ENCODE measurements around the gene CAVIN4.

Gene CAVIN4

DNA sequence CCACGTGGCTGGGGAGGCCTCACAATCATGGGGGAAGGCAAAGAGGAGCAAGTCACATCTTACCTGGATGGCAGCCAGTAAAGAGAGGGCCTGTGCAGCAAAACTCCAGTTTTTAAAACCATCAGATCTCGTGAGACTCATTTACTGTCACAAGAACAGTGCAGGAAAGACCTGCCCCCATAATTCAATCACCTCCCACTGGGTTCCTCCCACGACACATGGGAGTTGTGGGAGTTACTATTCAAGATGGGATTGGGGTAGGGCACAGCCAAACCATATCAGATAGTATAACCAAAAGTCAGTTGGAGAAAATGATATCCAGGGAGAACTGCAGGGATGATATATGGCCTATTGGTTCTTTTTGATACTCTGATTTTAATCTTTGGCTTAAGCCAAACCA is 10.0 kb upstream of the CAVIN4 start:
- no peak overlapping the region for H3K23ac ChIP-seq (ENCODE audit: low read length)
- H3K79me1 ChIP-seq (ENCODE audit: low read length) = no peaks in the 10 kb centered on the region
- H3K4me2 ChIP-seq (ENCODE audit: low read length) = no peak overlapping the region
- H3K27ac ChIP-seq (ENCODE audit: low read depth, low read length) = no peak overlapping the region
- H3K27me3 ChIP-seq (ENCODE audit: insufficient read depth, low read length) = no peaks in the 10 kb centered on the region
- H4K8ac ChIP-seq (ENCODE audit: low read depth, low read length) = no peak overlapping the region
- H3K4ac ChIP-seq (ENCODE audit: low read depth, low read length) = no peak overlapping the region
- no peak overlapping the region for H3K14ac ChIP-seq (ENCODE audit: low read length)
- H2AK5ac ChIP-seq (ENCODE audit: low read length) = no peak overlapping the region
- no peak overlapping the region for H2BK5ac ChIP-seq (ENCODE audit: low read depth, low read length, poor library complexity)
- no peaks in the 10 kb centered on the region for H3K4me1 ChIP-seq (ENCODE audit: control insufficient read depth in 1 of 2, insufficient read depth in 2 of 2, low read length in 2 of 2)
- H4K12ac ChIP-seq (ENCODE audit: low read depth, low read length) = no peak overlapping the region
- no peak overlapping the region for H2BK12ac ChIP-seq (ENCODE audit: low read length)
- no peak for DNase-seq
- H2BK120ac ChIP-seq (ENCODE audit: insufficient read depth, low read length, poor library complexity) = no peak overlapping the region
- no peak overlapping the region for H4K91ac ChIP-seq (ENCODE audit: low read depth, low read length)
- H3K79me2 ChIP-seq (ENCODE audit: control insufficient read depth, insufficient read depth, low read length, poor library complexity) = no peaks in the 10 kb centered on the region
- H2AFZ ChIP-seq (ENCODE audit: insufficient read depth, low read length, poor library complexity) = no peak overlapping the region
- WGBS (ENCODE audit: extremely low coverage, insufficient coverage, insufficient read length) = no CpG with 5 or more reads among the region's 3 CpGs
- peaks cover 0 to 2% of the 10 kb centered on the region in 2 experiments for H3K36me3 ChIP-seq (ENCODE audit: control insufficient read depth in 1 of 2, insufficient read depth in 2 of 2, low read length in 2 of 2)
- no peaks in the 10 kb centered on the region for H3K9me3 ChIP-seq (ENCODE audit: insufficient read depth, low read depth, low read length)
- no peak overlapping the region for H3K4me3 ChIP-seq (ENCODE audit: low read depth, low read length)
- H3K18ac ChIP-seq (ENCODE audit: low read length) = no peak overlapping the region
- no peak overlapping the region for H3K9ac ChIP-seq (ENCODE audit: low read length)

DNA sequence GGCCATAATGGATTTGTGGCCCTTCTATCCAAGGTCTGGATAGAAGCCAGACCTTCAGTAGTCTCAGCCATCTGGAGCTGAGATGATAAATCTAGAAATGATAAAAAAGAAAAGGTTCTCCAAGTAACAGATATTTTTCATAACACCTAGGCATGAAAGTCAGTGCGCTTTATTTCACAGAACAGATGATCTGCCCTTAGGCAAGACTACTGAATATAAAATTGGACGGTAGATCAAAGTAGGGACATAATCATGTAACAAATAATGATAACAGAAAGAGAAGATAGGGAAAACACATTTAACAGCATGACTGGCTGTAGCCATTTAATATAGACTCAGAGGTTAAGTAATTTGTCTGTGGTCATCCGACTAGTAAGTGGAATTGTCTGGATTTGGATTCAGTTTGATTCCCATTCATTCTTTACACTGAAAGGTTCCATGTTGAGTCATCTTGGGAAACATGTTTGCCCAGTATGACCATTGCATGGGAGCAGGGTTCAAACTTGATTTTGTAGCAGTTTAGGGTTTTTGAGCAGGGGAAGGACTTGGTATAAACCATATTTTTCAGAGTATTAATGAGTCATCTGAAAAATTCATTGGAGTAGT is 4.1 kb upstream of the CAVIN4 start:
- Histone ChIP-seq H3K79me2 (ENCODE audit: control insufficient read depth, insufficient read depth, low read length, poor library complexity) (no peaks in the 10 kb centered on the region), H3K4me2 (ENCODE audit: low read length) (no peak overlapping the region), H3K9ac (ENCODE audit: low read length) (no peak overlapping the region), H3K18ac (ENCODE audit: low read length) (no peak overlapping the region), H3K23ac (ENCODE audit: low read length) (no peak overlapping the region), H3K4me3 (ENCODE audit: low read depth, low read length) (no peak overlapping the region), H4K12ac (ENCODE audit: low read depth, low read length) (no peak overlapping the region), H3K79me1 (ENCODE audit: low read length) (no peaks in the 10 kb centered on the region), H2BK5ac (ENCODE audit: low read depth, low read length, poor library complexity) (no peak overlapping the region), H2BK12ac (ENCODE audit: low read length) (no peak overlapping the region), H3K4ac (ENCODE audit: low read depth, low read length) (no peak overlapping the region), H3K36me3 (ENCODE audit: control insufficient read depth in 1 of 2, insufficient read depth in 2 of 2, low read length in 2 of 2) (peaks cover 2 to 3% of the 10 kb centered on the region in 2 experiments), H3K9me3 (ENCODE audit: insufficient read depth, low read depth, low read length) (no peaks in the 10 kb centered on the region), H3K14ac (ENCODE audit: low read length) (no peak overlapping the region), H2AFZ (ENCODE audit: insufficient read depth, low read length, poor library complexity) (no peak overlapping the region), H3K27ac (ENCODE audit: low read depth, low read length) (no peak overlapping the region), H3K27me3 (ENCODE audit: insufficient read depth, low read length) (no peaks in the 10 kb centered on the region), H3K4me1 (ENCODE audit: control insufficient read depth in 1 of 2, insufficient read depth in 2 of 2, low read length in 2 of 2) (no peaks in the 10 kb centered on the region), H4K91ac (ENCODE audit: low read depth, low read length) (no peak overlapping the region), H2AK5ac (ENCODE audit: low read length) (no peak overlapping the region), H2BK120ac (ENCODE audit: insufficient read depth, low read length, poor library complexity) (no peak overlapping the region), H4K8ac (ENCODE audit: low read depth, low read length) (no peak overlapping the region)
- whole genome bisulfite sequencing (ENCODE audit: extremely low coverage, insufficient coverage, insufficient read length) = no CpG with 5 or more reads among the region's 3 CpGs
- DNase-seq = peak in 1 of 2 donors; percentile 17

DNA sequence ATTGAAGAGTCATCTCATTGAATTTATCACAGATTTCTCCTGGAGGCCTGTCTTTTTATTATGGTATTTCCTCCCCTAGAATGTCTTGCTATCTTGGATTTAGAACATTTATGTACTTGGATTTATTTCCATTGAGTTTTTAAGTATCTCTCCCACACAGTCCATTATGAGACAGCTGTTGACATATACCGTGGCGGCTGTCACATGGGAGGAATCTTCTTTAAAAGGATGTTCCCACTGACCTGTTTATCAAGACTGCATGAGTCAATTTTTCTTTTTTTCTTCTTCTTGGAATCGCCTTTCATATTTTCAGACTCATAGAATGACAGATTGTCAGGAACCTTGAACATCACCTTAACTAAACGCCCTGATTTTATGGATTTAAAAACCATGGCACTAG is 2.9 kb upstream of the CAVIN4 start:
- Histone ChIP-seq H3K9me3 (ENCODE audit: insufficient read depth, low read depth, low read length) (no peaks in the 10 kb centered on the region), H4K8ac (ENCODE audit: low read depth, low read length) (no peak overlapping the region), H3K9ac (ENCODE audit: low read length) (no peak overlapping the region), H3K79me1 (ENCODE audit: low read length) (no peaks in the 10 kb centered on the region), H3K18ac (ENCODE audit: low read length) (no peak overlapping the region), H3K27ac (ENCODE audit: low read depth, low read length) (no peak overlapping the region), H3K14ac (ENCODE audit: low read length) (no peak overlapping the region), H4K12ac (ENCODE audit: low read depth, low read length) (no peak overlapping the region), H3K4ac (ENCODE audit: low read depth, low read length) (no peak overlapping the region), H3K79me2 (ENCODE audit: control insufficient read depth, insufficient read depth, low read length, poor library complexity) (no peaks in the 10 kb centered on the region), H2AFZ (ENCODE audit: insufficient read depth, low read length, poor library complexity) (no peak overlapping the region), H2BK5ac (ENCODE audit: low read depth, low read length, poor library complexity) (no peak overlapping the region), H3K23ac (ENCODE audit: low read length) (no peak overlapping the region), H3K27me3 (ENCODE audit: insufficient read depth, low read length) (no peaks in the 10 kb centered on the region), H3K4me3 (ENCODE audit: low read depth, low read length) (no peak overlapping the region), H2BK120ac (ENCODE audit: insufficient read depth, low read length, poor library complexity) (no peak overlapping the region), H3K4me2 (ENCODE audit: low read length) (no peak overlapping the region), H3K36me3 (ENCODE audit: control insufficient read depth in 1 of 2, insufficient read depth in 2 of 2, low read length in 2 of 2) (peaks cover 2 to 3% of the 10 kb centered on the region in 2 experiments), H2BK12ac (ENCODE audit: low read length) (no peak overlapping the region), H3K4me1 (ENCODE audit: control insufficient read depth in 1 of 2, insufficient read depth in 2 of 2, low read length in 2 of 2) (no peaks in the 10 kb centered on the region), H4K91ac (ENCODE audit: low read depth, low read length) (no peak overlapping the region), H2AK5ac (ENCODE audit: low read length) (no peak overlapping the region)
- no peak for DNase-seq
- WGBS (ENCODE audit: extremely low coverage, insufficient coverage, insufficient read length) = no CpG with 5 or more reads among the region's 4 CpGs

DNA sequence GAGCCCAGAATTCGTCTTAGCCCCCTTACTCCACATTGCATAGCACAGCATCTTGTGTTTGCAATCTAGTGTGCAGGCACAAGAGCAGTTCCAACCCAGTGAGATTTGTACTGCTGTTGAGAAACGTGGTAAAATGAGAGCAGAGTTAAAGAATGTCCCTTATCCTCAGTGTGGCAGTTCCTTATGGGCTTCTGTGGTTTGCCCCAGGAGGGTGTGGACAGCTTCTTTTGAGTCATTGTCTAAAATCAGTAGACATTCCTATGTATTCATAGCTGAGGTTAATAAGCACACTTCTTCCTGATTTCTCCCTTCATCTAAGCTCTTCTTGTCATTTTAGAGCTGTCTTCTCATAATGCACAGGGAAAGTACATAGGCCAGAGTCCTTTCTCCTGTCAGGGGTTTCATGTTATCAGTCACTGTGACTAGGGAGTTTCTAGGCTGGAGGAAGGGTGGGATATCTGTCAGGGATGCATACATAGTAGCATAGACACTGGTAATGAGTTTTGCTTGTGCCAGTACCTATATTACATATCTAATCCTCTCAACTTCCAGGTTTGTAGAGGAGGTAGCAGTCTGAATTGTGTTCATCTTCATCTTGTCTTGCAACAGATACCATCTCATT is 2.0 kb upstream of the CAVIN4 start:
- Histone ChIP-seq H3K4me3 (ENCODE audit: low read depth, low read length) (no peak overlapping the region), H3K23ac (ENCODE audit: low read length) (no peak overlapping the region), H3K14ac (ENCODE audit: low read length) (no peak overlapping the region), H2BK12ac (ENCODE audit: low read length) (no peak overlapping the region), H4K12ac (ENCODE audit: low read depth, low read length) (no peak overlapping the region), H3K4ac (ENCODE audit: low read depth, low read length) (no peak overlapping the region), H3K4me1 (ENCODE audit: control insufficient read depth in 1 of 2, insufficient read depth in 2 of 2, low read length in 2 of 2) (no peaks in the 10 kb centered on the region), H3K79me2 (ENCODE audit: control insufficient read depth, insufficient read depth, low read length, poor library complexity) (no peaks in the 10 kb centered on the region), H4K8ac (ENCODE audit: low read depth, low read length) (no peak overlapping the region), H3K27me3 (ENCODE audit: insufficient read depth, low read length) (no peaks in the 10 kb centered on the region), H3K79me1 (ENCODE audit: low read length) (no peaks in the 10 kb centered on the region), H2BK120ac (ENCODE audit: insufficient read depth, low read length, poor library complexity) (no peak overlapping the region), H2AK5ac (ENCODE audit: low read length) (no peak overlapping the region), H3K27ac (ENCODE audit: low read depth, low read length) (no peak overlapping the region), H4K91ac (ENCODE audit: low read depth, low read length) (no peak overlapping the region), H3K36me3 (ENCODE audit: control insufficient read depth in 1 of 2, insufficient read depth in 2 of 2, low read length in 2 of 2) (peaks cover 2 to 3% of the 10 kb centered on the region in 2 experiments), H3K9ac (ENCODE audit: low read length) (no peak overlapping the region), H3K18ac (ENCODE audit: low read length) (no peak overlapping the region), H2AFZ (ENCODE audit: insufficient read depth, low read length, poor library complexity) (no peak overlapping the region), H2BK5ac (ENCODE audit: low read depth, low read length, poor library complexity) (no peak overlapping the region), H3K9me3 (ENCODE audit: insufficient read depth, low read depth, low read length) (no peaks in the 10 kb centered on the region), H3K4me2 (ENCODE audit: low read length) (no peak overlapping the region)
- no CpG with 5 or more reads among the region's 2 CpGs for WGBS (ENCODE audit: extremely low coverage, insufficient coverage, insufficient read length)
- peak; percentile 6 to 58 for DNase-seq

Measured in trophoblast cell (in vitro differentiated cells and primary cell).